WTC11 (cell line): ENCODE data around the gene GALNT17.

Experiments used
- ATF3 ChIP-seq: sonication (generic); formaldehyde crosslinking; conservative IDR thresholded peaks from 2 replicates; pipeline ENCODE4 v1.8.1; 2022; ENCODE audit warnings: mild to moderate bottlenecking, missing genetic modification reagents
- CREB1 ChIP-seq: sonication (generic); formaldehyde crosslinking; IDR thresholded peaks from 2 replicates; pipeline ENCODE4 v1.8.0; 2023; ENCODE audit warnings: mild to moderate bottlenecking, missing genetic modification reagents
- CTCF ChIP-seq: fragments of 200-600 bp; IDR thresholded peaks from 2 replicates; pipeline ENCODE4 v1.8.0; 2022; ENCODE audit warnings: antibody characterized with exemption
- FOXP4 ChIP-seq: sonication (generic); formaldehyde crosslinking; IDR thresholded peaks from 2 replicates; pipeline ENCODE4 v1.8.0; 2022; ENCODE audit warnings: mild to moderate bottlenecking, missing genetic modification reagents
- PRRX2 ChIP-seq: fragments of 250-450 bp; sonication (Bioruptor Pico); IDR thresholded peaks from 2 replicates; pipeline ENCODE4 v1.8.0; 2021; ENCODE audit warnings: mild to moderate bottlenecking
- SP1 ChIP-seq: sonication (generic); formaldehyde crosslinking; conservative IDR thresholded peaks from 2 replicates; pipeline ENCODE4 v1.8.1; 2022; ENCODE audit warnings: missing genetic modification reagents

- TF ChIP-seq CTCF (no peak), ATF3 (CRISPR knock-in tag) (no peak), SP1 (CRISPR knock-in tag) (no peak), CREB1 (CRISPR knock-in tag) (no peak), PRRX2 (no peak), FOXP4 (no peak)
Observed at GRCh38 chr7:71342202-71342601, 210.3 kb downstream of the GALNT17 start.
